K562 (cell line): ENCODE data around the gene SMNDC1. TPM values are rescaled to one million over a fixed set of nuclear protein-coding genes. Genes with fewer than 3 reads are reported as not detected.

ENCODE experiments used
- ATAC-seq: fragments of 200-7000 bp; cut with Tn5 transposase; 3 replicates; pipeline ENCODE4 v1.9.1; 2020; ENCODE audit warnings: moderate library complexity
- BruUV-seq: library from RNA; stranded (reverse); fragments of 400-500 nt; replicated peaks from 2 replicates; lab custom pipeline; 2021; lab: Mats Ljungman, UMichigan
- CTCF ChIA-PET: fragments of 300-600 bp; formaldehyde crosslinking; extraction: SDS; loops from one replicate; lab custom pipeline; 2021; ENCODE audit warnings: low intra/inter-chr PET ratio; lab: Yijun Ruan, JAX
- POLR2A ChIA-PET: fragments of 300-600, 350-650 bp; sonication (Branson Sonifier 250); formaldehyde crosslinking; extraction: SDS; loops from one replicate; lab custom pipeline; 2021; ENCODE audit warnings: antibody characterized with exemption, inconsistent platforms; lab: Yijun Ruan, JAX
- DNase-seq, 4 experiments: peaks; one replicate each; pipeline versions ENCODE4 v3.0.0 to v3.0.0-alpha.2; 2011 to 2018; ENCODE audit warnings: low spot score in 3 of 4, mixed read lengths in 3 of 4; ENCODE audit errors: extremely low read depth in 1 of 4
- FAIRE-seq: peaks from 2 replicates; lab custom pipeline; 2011; peaks lifted over from hg19 to GRCh38; lab: Jason Lieb, UNC
- H2AFZ ChIP-seq: 2 replicates; pipeline ENCODE4 v1.6.0; 2011; ENCODE audit warnings: low read depth, low read length, control low read depth, inconsistent platforms
- H3K27ac ChIP-seq: fragments of 200-600 bp; 3 replicates; pipeline ENCODE4 v1.8.0; 2011; ENCODE audit warnings: low read depth, mild to moderate bottlenecking, control low read depth, inconsistent platforms, low read length, moderate library complexity, mixed read lengths; ENCODE audit errors: extremely low read depth
- H3K27me3 ChIP-seq, 2 experiments: fragments of 300-600 bp in 1 of 2; 2 replicates in 1 of 2; 3 replicates in 1 of 2; pipeline versions ENCODE4 v1.6.0 to v1.8.0; 2011; ENCODE audit warnings: inconsistent platforms in 2 of 2, low read length in 2 of 2, mild to moderate bottlenecking in 1 of 2, mixed read lengths in 1 of 2, moderate library complexity in 1 of 2; ENCODE audit not compliant: control insufficient read depth in 2 of 2, insufficient read depth in 2 of 2
- H3K36me3 ChIP-seq: fragments of 300-600 bp; 3 replicates; pipeline ENCODE4 v1.8.0; 2011; ENCODE audit warnings: mild to moderate bottlenecking, low read length, inconsistent platforms; ENCODE audit not compliant: control insufficient read depth, insufficient read depth
- H3K4me1 ChIP-seq, 2 experiments: fragments of 200-600 bp in 1 of 2; replicated peaks in 1 of 2; 2 replicates in 1 of 2; 3 replicates in 1 of 2; pipeline versions ENCODE4 v1.5.1 to v1.8.0; 2011; ENCODE audit warnings: inconsistent platforms in 2 of 2, low read length in 2 of 2, mild to moderate bottlenecking in 1 of 2, mixed read lengths in 1 of 2, moderate library complexity in 1 of 2; ENCODE audit not compliant: control insufficient read depth in 2 of 2, insufficient read depth in 2 of 2
- H3K4me2 ChIP-seq: 2 replicates; pipeline ENCODE4 v1.6.1; 2011; ENCODE audit warnings: low read length, control low read depth, inconsistent platforms, mixed read lengths; ENCODE audit not compliant: insufficient read depth
- H3K4me3 ChIP-seq: fragments of 200-600 bp; sonication (generic), shearing (Covaris generic); 2 replicates; pipeline ENCODE4 v1.5.1; 2016; ENCODE audit warnings: control low read depth, inconsistent platforms
- H3K79me2 ChIP-seq: fragments of 200-600 bp; 3 replicates; pipeline ENCODE4 v1.8.0; 2011; ENCODE audit warnings: low read length, inconsistent platforms; ENCODE audit not compliant: control insufficient read depth, insufficient read depth
- H3K9ac ChIP-seq, 2 experiments: 2 replicates each; pipeline versions ENCODE4 v1.6.0 to v1.6.1; 2011; ENCODE audit warnings: low read depth in 2 of 2, low read length in 2 of 2, control low read depth in 1 of 2, inconsistent platforms in 1 of 2, mild to moderate bottlenecking in 1 of 2, mixed read lengths in 1 of 2; ENCODE audit not compliant: insufficient read depth in 1 of 2
- H3K9me1 ChIP-seq: one replicate; pipeline ENCODE4 v1.6.0; 2011; ENCODE audit warnings: inconsistent platforms, mild to moderate bottlenecking, low read length, moderate library complexity; ENCODE audit not compliant: control insufficient read depth, insufficient read depth
- H3K9me3 ChIP-seq: replicated peaks from 2 replicates; pipeline ENCODE4 v1.5.1; 2011; ENCODE audit warnings: low read depth, low read length, inconsistent platforms; ENCODE audit not compliant: control insufficient read depth, insufficient read depth
- H4K20me1 ChIP-seq: replicated peaks from 2 replicates; pipeline ENCODE4 v1.6.1; 2011; ENCODE audit warnings: low read length, inconsistent platforms, mixed read lengths; ENCODE audit not compliant: control insufficient read depth, insufficient read depth
- CBFA2T2 ChIP-seq: fragments of 450-650 bp; conservative IDR thresholded peaks from 2 replicates; pipeline ENCODE4 v1.6.1; 2017; ENCODE audit warnings: mild to moderate bottlenecking
- FOXA3 ChIP-seq, 2 experiments: fragments of 450-650 bp in 1 of 2; sonication (generic) in 1 of 2; formaldehyde crosslinking; IDR thresholded peaks in 1 of 2; conservative IDR thresholded peaks in 1 of 2; 2 replicates each; pipeline versions ENCODE4 v1.4.0 to v1.8.0; 2020 to 2022; ENCODE audit warnings: mild to moderate bottlenecking in 2 of 2, missing genetic modification reagents in 1 of 2
- GABPB1 ChIP-seq: sonication (generic); formaldehyde crosslinking; IDR thresholded peaks from 2 replicates; pipeline ENCODE4 v1.8.0; 2022; ENCODE audit warnings: mild to moderate bottlenecking, missing genetic modification reagents
- HDGF ChIP-seq: fragments of 450-650 bp; IDR thresholded peaks from 2 replicates; pipeline ENCODE4 v1.6.1; 2016
- HIVEP1 ChIP-seq: fragments of 250-450 bp; sonication (Bioruptor Pico); IDR thresholded peaks from 2 replicates; pipeline ENCODE4 v1.4.0; 2020; ENCODE audit warnings: mild to moderate bottlenecking
- IFI16 ChIP-seq: fragments of 250-450 bp; sonication (Bioruptor Pico); IDR thresholded peaks from 2 replicates; pipeline ENCODE4 v2.1.2; 2022; ENCODE audit warnings: mild to moderate bottlenecking, inconsistent platforms
- KDM1A ChIP-seq, 2 experiments: fragments of 450-650 bp; IDR thresholded peaks; 2 replicates each; pipeline ENCODE4 v1.6.1; 2016; ENCODE audit warnings: mild to moderate bottlenecking in 2 of 2
- MAZ ChIP-seq, 2 experiments: fragments of 450-650 bp in 1 of 2; sonication (generic) in 1 of 2; formaldehyde crosslinking; IDR thresholded peaks in 1 of 2; conservative IDR thresholded peaks in 1 of 2; 2 replicates each; pipeline versions ENCODE4 v1.4.0 to v1.5.0; 2020; ENCODE audit warnings: mild to moderate bottlenecking in 1 of 2, missing genetic modification reagents in 1 of 2
- MCM3 ChIP-seq: fragments of 450-650 bp; IDR thresholded peaks from 2 replicates; pipeline ENCODE4 v1.6.1; 2016
- MECOM ChIP-seq: fragments of 250-450 bp; sonication (Bioruptor Pico); IDR thresholded peaks from 2 replicates; pipeline ENCODE4 v1.8.0; 2022; ENCODE audit warnings: inconsistent platforms
- STAT5B ChIP-seq: fragments of 250-450 bp; sonication (Bioruptor Pico); IDR thresholded peaks from 2 replicates; pipeline ENCODE4 v1.8.0; 2021; ENCODE audit warnings: mild to moderate bottlenecking, inconsistent platforms
- ZBTB17 ChIP-seq: fragments of 450-650 bp; formaldehyde crosslinking; IDR thresholded peaks from 2 replicates; pipeline ENCODE4 v1.4.0; 2020; ENCODE audit warnings: mild to moderate bottlenecking
- ZNF23 ChIP-seq: fragments of 250-450 bp; sonication (Bioruptor Pico); IDR thresholded peaks from 2 replicates; pipeline ENCODE4 v1.4.0; 2020; ENCODE audit warnings: mild to moderate bottlenecking
- ZNF263 ChIP-seq: sonication (generic); formaldehyde crosslinking; IDR thresholded peaks from 2 replicates; pipeline ENCODE4 v1.8.0; 2022; ENCODE audit warnings: mild to moderate bottlenecking, missing genetic modification reagents, borderline replicate concordance
- ZNF354B ChIP-seq: fragments of 250-450 bp; sonication (Bioruptor Pico); IDR thresholded peaks from 2 replicates; pipeline ENCODE4 v1.4.0; 2020
- ZNF384 ChIP-seq: IDR thresholded peaks from 2 replicates; pipeline ENCODE4 v1.6.1; 2012; ENCODE audit warnings: low read depth, low read length, improper control_type of control experiment
- WGBS: fragments of 100-300 bp; shearing (Covaris generic); methylation state at CpG from one replicate; pipeline ENCODE4 v1.1.6; 2016; ENCODE audit warnings: low coverage, mixed read lengths; ENCODE audit not compliant: insufficient coverage; ENCODE audit errors: missing lambda C conversion rate; 5-methylcytosine and 5-hydroxymethylcytosine counted together
- in situ Hi-C: fragments of 300-500 bp; cut with MboI; formaldehyde crosslinking; loops from 4 replicates; pipeline ENCODE4 v1.15.0; 2018; ENCODE audit warnings: inconsistent platforms, mixed read lengths
- intact Hi-C: fragments of 100-400 bp; cut with micrococcal nuclease; formaldehyde crosslinking; loops from 2 replicates; pipeline ENCODE4 v1.14.2; 2022
- polyA plus RNA-seq, 8 experiments: library from polyadenylated mRNA; depleted of rRNA in 4 of 8; stranded (reverse) in 5 of 8; unstranded in 3 of 8; fragments of >200 nt; fragmentation: Nextera tagmentation in 2 of 8; fragmentation: Illumina TruSeq in 1 of 8; extraction: Ambion mirVana in 2 of 8; extraction: Trizol in 1 of 8; gene quantifications; 2 replicates each; pipeline versions ENCODE4 v1.2.1 to v1.2.3, GENCODE V29; 2011 to 2014; ENCODE audit warnings: inconsistent platforms in 1 of 8, missing spikeins in 1 of 8
- total RNA-seq, 7 experiments: library from RNA; depleted of rRNA in 6 of 7; stranded (reverse); fragments of >200 nt in 6 of 7; fragmentation: Illumina TruSeq in 2 of 7; extraction: Trizol in 2 of 7; gene quantifications; 2 replicates each; pipeline versions ENCODE4 v1.2.1 to v1.2.3, GENCODE V29; 2011 to 2021; ENCODE audit warnings: low replicate concordance in 1 of 7
- TF ChIP-seq, protein P1 (sequence below): fragments of 250-450 bp; sonication (Bioruptor Pico); IDR thresholded peaks from 2 replicates; pipeline ENCODE4 v1.9.0; 2021; ENCODE audit warnings: mild to moderate bottlenecking, inconsistent platforms
- TF ChIP-seq, protein P2 (sequence below): fragments of 450-650 bp; formaldehyde crosslinking; IDR thresholded peaks from 2 replicates; pipeline ENCODE4 v1.4.0; 2022; ENCODE audit warnings: missing genetic modification characterization

Gene SMNDC1
- total and polyA plus RNA-seq, 9 of the 15 experiments (the other 6 are each of a cell fraction or from before 2014, with no cell fraction given), result 6.8 to 35.8 (median 12.3) TPM

DNA sequence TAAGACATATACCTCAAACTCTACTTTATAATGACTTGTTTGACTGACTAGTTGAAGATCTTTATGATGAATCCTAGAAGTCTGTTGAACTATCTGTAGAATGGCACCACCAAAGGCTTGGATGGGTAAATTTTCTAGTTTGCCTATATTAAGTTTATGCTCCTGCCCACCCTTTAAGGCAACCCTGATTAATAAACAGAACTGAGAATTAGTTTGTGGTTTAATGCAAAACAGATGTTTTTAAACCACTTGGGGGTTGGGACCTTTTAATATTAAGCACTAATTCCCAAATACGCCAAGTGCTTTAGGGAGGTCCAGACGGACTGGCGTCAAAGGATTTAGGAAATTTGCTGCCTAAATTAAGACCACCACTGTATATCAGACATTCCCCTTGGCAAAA, 20.5 kb downstream of the SMNDC1 start:
- no peak for FAIRE-seq
- POLR2A ChIA-PET, result no interaction called here
- Histone ChIP-seq H3K9me1 (no peaks in the 10 kb centered on the region), H3K27ac (no peak overlapping the region), H3K4me3 (no peak overlapping the region), H3K36me3 (peaks cover 60% of the 10 kb centered on the region; the same call in 2 of the 3 replicates), H3K4me2 (no peak overlapping the region), H3K9ac (no peak overlapping the region), H4K20me1 (no peaks in the 10 kb centered on the region), H3K9me3 (no peaks in the 10 kb centered on the region), H2AFZ (no peak overlapping the region), H3K79me2 (no peaks in the 10 kb centered on the region), H3K27me3 (no peaks in the 10 kb centered on the region), H3K4me1 (no peaks in the 10 kb centered on the region; a peak in 1 of 5 replicates)
- in situ Hi-C loops, result loop anchor here (5.0 kb wide), 1 partner anchor 147 kb away; no protein-coding TSS in a partner anchor
- WGBS, result 100% methylated on average over 3 of the region's 3 CpGs
- TF ChIP-seq ZNF263, result no peak
- no peak for TF ChIP-seq MAZ (CRISPR knock-in tag; conservative IDR thresholded peaks at IDR 0.05 in 1 of 2, IDR thresholded peaks at IDR 0.05 in 1 of 2)
- no peak for TF ChIP-seq FOXA3 (CRISPR knock-in tag; conservative IDR thresholded peaks at IDR 0.05 in 1 of 2, IDR thresholded peaks at IDR 0.05 in 1 of 2)
- TF ChIP-seq HIVEP1 (CRISPR knock-in tag), result no peak
- no peak for TF ChIP-seq STAT5B (CRISPR knock-in tag)
- TF ChIP-seq IFI16 (CRISPR knock-in tag), result no peak
- TF ChIP-seq MCM3, result no peak
- no peak for TF ChIP-seq ZNF384
- no peak for TF ChIP-seq CBFA2T2
- no peak for TF ChIP-seq GABPB1 (CRISPR knock-in tag)
- TF ChIP-seq, protein P1, sequence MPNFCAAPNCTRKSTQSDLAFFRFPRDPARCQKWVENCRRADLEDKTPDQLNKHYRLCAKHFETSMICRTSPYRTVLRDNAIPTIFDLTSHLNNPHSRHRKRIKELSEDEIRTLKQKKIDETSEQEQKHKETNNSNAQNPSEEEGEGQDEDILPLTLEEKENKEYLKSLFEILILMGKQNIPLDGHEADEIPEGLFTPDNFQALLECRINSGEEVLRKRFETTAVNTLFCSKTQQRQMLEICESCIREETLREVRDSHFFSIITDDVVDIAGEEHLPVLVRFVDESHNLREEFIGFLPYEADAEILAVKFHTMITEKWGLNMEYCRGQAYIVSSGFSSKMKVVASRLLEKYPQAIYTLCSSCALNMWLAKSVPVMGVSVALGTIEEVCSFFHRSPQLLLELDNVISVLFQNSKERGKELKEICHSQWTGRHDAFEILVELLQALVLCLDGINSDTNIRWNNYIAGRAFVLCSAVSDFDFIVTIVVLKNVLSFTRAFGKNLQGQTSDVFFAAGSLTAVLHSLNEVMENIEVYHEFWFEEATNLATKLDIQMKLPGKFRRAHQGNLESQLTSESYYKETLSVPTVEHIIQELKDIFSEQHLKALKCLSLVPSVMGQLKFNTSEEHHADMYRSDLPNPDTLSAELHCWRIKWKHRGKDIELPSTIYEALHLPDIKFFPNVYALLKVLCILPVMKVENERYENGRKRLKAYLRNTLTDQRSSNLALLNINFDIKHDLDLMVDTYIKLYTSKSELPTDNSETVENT, result no peak
- TF ChIP-seq ZNF354B (CRISPR knock-in tag), result no peak
- TF ChIP-seq, protein P2, sequence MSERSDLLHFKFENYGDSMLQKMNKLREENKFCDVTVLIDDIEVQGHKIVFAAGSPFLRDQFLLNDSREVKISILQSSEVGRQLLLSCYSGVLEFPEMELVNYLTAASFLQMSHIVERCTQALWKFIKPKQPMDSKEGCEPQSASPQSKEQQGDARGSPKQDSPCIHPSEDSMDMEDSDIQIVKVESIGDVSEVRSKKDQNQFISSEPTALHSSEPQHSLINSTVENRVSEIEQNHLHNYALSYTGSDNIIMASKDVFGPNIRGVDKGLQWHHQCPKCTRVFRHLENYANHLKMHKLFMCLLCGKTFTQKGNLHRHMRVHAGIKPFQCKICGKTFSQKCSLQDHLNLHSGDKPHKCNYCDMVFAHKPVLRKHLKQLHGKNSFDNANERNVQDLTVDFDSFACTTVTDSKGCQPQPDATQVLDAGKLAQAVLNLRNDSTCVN (CRISPR knock-in tag), result no peak
- no peak for TF ChIP-seq ZNF23 (CRISPR knock-in tag)
- no peak for TF ChIP-seq MECOM (CRISPR knock-in tag)
- TF ChIP-seq KDM1A (IDR thresholded peaks at IDR 0.05), result no peak
- TF ChIP-seq HDGF, result no peak
- no peak for TF ChIP-seq ZBTB17
- CTCF ChIA-PET, result no interaction called here
- intact Hi-C loops, result no loop called here
- no TSS peak for BruUV-seq
- DNase-seq, result no peak
- no peak for ATAC-seq
